ENCODE results near the gene LRRC27.
"Not testable (repeated sequence)": the region's sequence is repeated elsewhere in the genome, so short reads cannot be mapped to it uniquely, and the experiment has no call there.

Gene LRRC27

GRCh38 chr10:132301371-132302330 lies 30.3 kb upstream of the LRRC27 start:
- no peak for DNase-seq

DNA sequence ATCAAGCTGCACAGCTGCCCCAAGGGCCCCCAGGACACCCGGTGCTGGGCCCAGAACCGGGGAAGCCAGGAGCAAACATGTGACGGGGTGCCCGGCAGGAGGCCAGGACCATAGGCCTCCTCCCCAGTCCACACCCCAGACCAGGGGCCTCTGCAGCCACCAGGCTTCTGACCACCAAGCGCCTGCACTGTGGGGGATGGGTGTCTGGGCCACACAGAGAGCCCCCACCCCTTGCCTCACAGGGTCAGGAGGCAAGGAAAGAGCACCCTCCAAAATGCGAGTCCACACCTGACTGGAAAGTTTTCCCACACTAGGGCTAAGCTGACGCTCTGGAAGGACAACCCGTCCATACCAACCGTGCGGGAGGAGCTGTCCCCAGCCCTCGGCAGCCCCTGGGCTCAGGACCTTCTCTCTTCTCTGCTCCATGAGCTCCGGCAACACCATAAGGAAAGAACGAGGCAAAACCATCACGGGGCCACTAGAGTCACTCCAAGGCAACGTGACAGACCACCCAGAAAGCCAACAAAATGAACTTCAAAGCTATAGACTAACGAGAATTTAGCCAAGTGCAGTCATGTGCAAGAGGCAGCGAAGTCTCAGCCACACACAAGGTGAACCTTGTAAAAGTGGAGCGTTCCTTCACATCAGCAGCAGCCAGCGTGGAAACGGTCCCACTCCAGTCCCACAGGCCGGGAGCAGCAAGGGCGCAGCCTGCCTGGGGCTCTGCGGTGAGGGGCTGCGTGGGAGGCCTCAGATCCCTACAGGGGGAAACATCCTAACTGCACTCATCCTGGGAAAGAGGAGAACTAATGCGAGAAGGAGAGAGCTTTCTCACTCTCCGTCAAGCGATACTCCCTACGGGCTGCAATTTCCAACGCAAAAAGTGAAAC lies 29.3 kb upstream of the LRRC27 start:
- DNase-seq: no peak

DNA sequence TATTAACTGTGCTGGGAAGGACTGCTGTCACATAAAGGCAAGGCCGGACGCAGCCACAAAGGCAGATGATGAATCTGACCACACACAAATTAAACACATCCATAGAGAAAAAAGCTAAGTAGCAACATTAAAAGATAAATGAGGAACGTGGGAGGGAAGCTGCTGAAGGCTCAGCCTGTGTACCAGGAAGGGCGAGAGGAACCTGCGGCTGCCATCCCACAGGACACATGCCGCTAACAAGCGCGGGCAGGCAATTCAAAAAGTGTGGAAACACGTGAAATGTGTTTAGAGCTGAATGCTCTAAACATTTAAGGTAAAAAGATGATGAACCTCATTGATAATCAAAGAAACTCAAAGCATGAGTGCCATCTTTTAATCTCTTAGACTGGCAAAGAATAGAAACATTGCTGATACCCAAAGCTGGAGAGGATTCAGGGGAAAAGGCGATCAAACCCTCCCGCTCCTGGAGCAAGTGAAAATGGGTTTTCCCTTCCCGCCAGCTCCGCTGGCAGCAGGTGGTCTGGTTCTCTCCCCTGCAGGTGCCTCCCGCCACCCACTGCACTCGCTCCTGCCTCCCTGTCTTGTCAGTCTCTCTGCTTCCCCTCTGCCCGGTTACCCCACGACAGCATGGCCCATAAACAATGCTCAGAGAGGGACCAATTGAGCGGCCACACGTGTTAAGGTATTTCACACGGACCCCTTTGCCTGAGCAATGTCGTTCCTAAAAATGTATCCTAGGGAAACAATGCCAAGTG lies 28.5 kb upstream of the LRRC27 start:
- no peak for DNase-seq

- no peak for DNase-seq
Measured at GRCh38 chr10:132304756-132305509, 27.1 kb upstream of the LRRC27 start.

- DNase-seq: no peak
Measured at GRCh38 chr10:132305654-132306342, 26.2 kb upstream of the LRRC27 start.

GRCh38 chr10:132306343-132306685 lies 25.7 kb upstream of the LRRC27 start:
- DNase-seq: no peak

GRCh38 chr10:132306864-132307751 lies 24.9 kb upstream of the LRRC27 start:
- DNase-seq: peak; percentile 42 to 43

DNA sequence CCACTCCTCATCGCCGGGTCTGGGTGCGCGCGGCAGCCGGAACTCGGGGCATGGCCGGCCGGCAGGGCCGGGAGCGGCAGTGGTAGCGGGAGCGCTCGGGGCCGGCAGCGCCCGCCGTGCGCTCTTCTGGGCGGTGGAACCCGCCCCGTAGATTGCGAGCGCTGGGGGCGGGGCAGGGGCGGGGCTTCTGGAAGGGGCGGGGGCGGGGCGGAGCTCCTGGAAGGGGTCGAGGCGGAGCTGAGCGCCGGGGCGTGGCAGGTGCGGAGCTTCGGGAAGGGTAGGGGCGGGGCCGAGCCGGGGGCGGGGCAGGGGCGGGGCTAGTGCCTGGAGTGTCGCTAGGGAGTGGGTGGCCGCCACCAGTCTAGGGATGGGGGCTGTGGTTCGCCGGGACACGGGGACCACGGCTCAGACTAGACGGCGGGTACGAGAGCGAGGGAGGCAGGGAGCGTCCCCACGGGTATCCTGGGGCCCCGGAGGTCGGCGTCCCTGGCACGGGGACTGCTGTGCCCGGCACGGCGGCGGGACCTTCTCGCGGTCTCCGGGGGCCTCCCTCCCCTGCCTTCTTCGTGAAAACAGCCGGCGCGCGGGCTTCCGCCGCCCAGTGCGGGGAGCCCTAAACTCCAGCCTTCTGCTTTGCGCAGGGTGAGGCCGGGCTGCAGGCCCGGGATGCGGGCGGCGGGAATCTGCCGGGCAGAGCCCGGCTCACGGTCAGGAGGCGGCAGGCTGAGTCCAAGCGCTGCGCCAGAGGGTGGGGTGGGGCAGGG lies 24.0 kb upstream of the LRRC27 start, which contains the start of gene STK32C:
Gene STK32C, minus strand, starts transcription at position 128 of the 764 bp plus-strand sequence. Its CDS starts 117 bp downstream, at position 11.
- peak; percentile 86 to 88 for DNase-seq

GRCh38 chr10:132308587-132309470 lies 23.2 kb upstream of the LRRC27 start:
- no peak for DNase-seq

DNA sequence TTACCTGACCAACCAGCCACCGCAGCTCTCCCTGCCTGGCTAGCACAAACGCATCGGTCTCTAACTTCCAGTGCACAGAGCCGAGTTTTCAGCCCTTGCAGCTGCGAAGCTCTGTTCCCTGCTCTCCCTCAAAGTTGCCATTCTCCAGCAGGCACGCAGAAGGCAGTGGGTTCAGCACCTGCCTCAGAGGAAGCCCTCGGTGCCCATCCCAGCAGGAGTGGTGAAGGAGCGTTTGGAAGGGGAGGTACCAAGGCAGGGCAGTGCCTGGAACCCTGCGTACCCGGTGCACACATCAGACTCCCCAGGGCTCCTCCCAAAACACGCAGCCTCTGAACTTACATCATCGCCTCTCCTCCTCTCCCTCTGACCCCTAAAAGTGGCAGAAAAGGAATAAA lies 22.5 kb upstream of the LRRC27 start:
- DNase-seq: no peak

- no peak for DNase-seq
Measured at GRCh38 chr10:132309879-132310591, 22.0 kb upstream of the LRRC27 start.

- no peak for DNase-seq
Measured at GRCh38 chr10:132310701-132311337, 21.2 kb upstream of the LRRC27 start.

GRCh38 chr10:132311338-132311939 lies 20.6 kb upstream of the LRRC27 start:
- DNase-seq: no peak

GRCh38 chr10:132313305-132313704 lies 18.7 kb upstream of the LRRC27 start:
- DNase-seq: no peak

- DNase-seq: no peak
Measured at GRCh38 chr10:132313865-132314264, 18.1 kb upstream of the LRRC27 start.

- DNase-seq: no peak
Measured at GRCh38 chr10:132314336-132314735, 17.7 kb upstream of the LRRC27 start.

DNA sequence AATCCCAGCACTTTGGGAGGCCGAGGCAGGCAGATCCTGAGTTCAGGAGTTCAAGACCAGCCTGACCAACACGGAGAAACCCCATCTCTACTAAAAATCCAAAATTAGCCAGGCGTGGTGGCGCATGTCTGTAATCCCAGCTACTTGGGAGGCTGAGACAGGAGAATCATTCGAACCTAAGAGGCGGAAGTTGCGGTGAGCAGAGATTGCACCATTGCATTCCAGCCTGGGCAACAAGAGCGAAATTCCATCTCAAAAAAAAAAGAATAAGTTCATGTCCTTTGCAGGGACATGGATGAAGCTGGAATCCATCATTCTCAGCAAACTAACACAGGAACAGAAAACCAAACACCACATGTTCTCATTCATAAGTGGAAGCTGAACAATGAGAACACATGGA lies 17.1 kb upstream of the LRRC27 start:
- not testable (repeated sequence) for DNase-seq

Data from activated CD4-positive, alpha-beta T cell treated with anti-CD3 and anti-CD28 coated beads, Interleukin-2, amount 50 U/mL, for 4 hours (primary cell).